Hepatocyte (in vitro differentiated cells): ENCODE data around the gene CRYBB3.

ENCODE experiments used
- CTCF ChIP-seq: fragments of 200-600 bp; sonication (generic); IDR thresholded peaks from 2 replicates; pipeline ENCODE4 v1.5.1; 2016; ENCODE audit warnings: antibody characterized with exemption, mild to moderate bottlenecking; ENCODE audit not compliant: poor library complexity
- EZH2 ChIP-seq: fragments of 200-600 bp; sonication (generic); IDR thresholded peaks from 2 replicates; pipeline ENCODE4 v1.6.1; 2016; ENCODE audit warnings: antibody characterized with exemption, mild to moderate bottlenecking, borderline replicate concordance
- EZH2phosphoT487 ChIP-seq: fragments of 200-600 bp; sonication (generic); IDR thresholded peaks from one replicate; pipeline ENCODE4 v1.6.1; 2018; ENCODE audit warnings: antibody characterized with exemption, mild to moderate bottlenecking, low read depth, moderate library complexity; ENCODE audit not compliant: unreplicated experiment, severe bottlenecking

GRCh38 chr22:25161916-25162530 lies 37.6 kb upstream of the CRYBB3 start:
- TF ChIP-seq CTCF: no peak
- no peak for TF ChIP-seq EZH2
- no peak for TF ChIP-seq EZH2phosphoT487
